ENCODE results near the gene BCL6. TPM values are rescaled to one million over a fixed set of nuclear protein-coding genes. Genes with fewer than 3 reads are reported as not detected.

The BCL6 gene
- total and polyA plus RNA-seq, 12 donors = 27.9 to 154 (median 47.6) TPM

- Histone ChIP-seq H3K9me3 (no peaks in the 10 kb centered on the region), H3K4me3 (no peak overlapping the region), H3K36me3 (no peaks in the 10 kb centered on the region), H3K27ac (no peak overlapping the region), H3K27me3 (no peaks in the 10 kb centered on the region), H3K4me1 (peaks cover 0 to 35% (median 1%) of the 10 kb centered on the region in 9 donors)
- no peak for TF ChIP-seq CTCF (IDR thresholded peaks at IDR 0.05)
- ATAC-seq = no peak
- DNase-seq = no peak
- WGBS, 2 donors = 68 to 75% methylated on average over 2 of the region's 2 CpGs
- intact Hi-C loops (cut with DNase I) = loop anchor here in 1 of 10 donors (10.0 kb wide), 1 partner anchor 134 kb away; no protein-coding TSS in a partner anchor
These were observed 35.7 kb upstream of the BCL6 start for GRCh38 chr3:187781001-187781400.

GRCh38 chr3:187778726-187779125 lies 33.5 kb upstream of the BCL6 start:
- no peaks in the 10 kb centered on the region for H3K36me3 ChIP-seq
- no peaks in the 10 kb centered on the region for H3K9me3 ChIP-seq
- intact Hi-C loops (cut with DNase I) = loop anchor here in 1 of 10 donors (10.0 kb wide), 1 partner anchor 136 kb away; no protein-coding TSS in a partner anchor
- no peak for DNase-seq
- peaks cover 0 to 58% (median 12%) of the 10 kb centered on the region in 9 donors for H3K4me1 ChIP-seq
- no peaks in the 10 kb centered on the region for H3K27me3 ChIP-seq
- no peak overlapping the region for H3K27ac ChIP-seq
- no peak overlapping the region for H3K4me3 ChIP-seq
- no peak for TF ChIP-seq CTCF (IDR thresholded peaks at IDR 0.05)
- no peak for ATAC-seq
- WGBS, 2 donors = 81 to 91% methylated on average over 2 of the region's 2 CpGs

GRCh38 chr3:187777331-187777941 lies 32.2 kb upstream of the BCL6 start:
- peaks cover 0 to 67% (median 10%) of the 10 kb centered on the region in 9 donors for H3K4me1 ChIP-seq
- no peaks in the 10 kb centered on the region for H3K36me3 ChIP-seq
- intact Hi-C loops (cut with DNase I) = loop anchor here in 1 of 10 donors (10.0 kb wide), 1 partner anchor 137 kb away; no protein-coding TSS in a partner anchor
- ATAC-seq (peak in 5 of 8 donors; percentile 45 to 75 (median 57)), DNase-seq (no peak)
- H3K4me3 ChIP-seq = no peak overlapping the region
- no peaks in the 10 kb centered on the region for H3K27me3 ChIP-seq
- TF ChIP-seq CTCF (IDR thresholded peaks at IDR 0.05) = no peak
- H3K9me3 ChIP-seq = no peaks in the 10 kb centered on the region
- peak overlapping the region in 2 of 10 donors; percentile 14 to 88 for H3K27ac ChIP-seq
- 76 to 85% methylated on average over 6 of the region's 6 CpGs for WGBS, 2 donors

GRCh38 chr3:187775549-187775948 lies 30.3 kb upstream of the BCL6 start:
- no peak for TF ChIP-seq CTCF (IDR thresholded peaks at IDR 0.05)
- DNase-seq (no peak), ATAC-seq (peak in 2 of 8 donors; percentile 52 to 67)
- whole genome bisulfite sequencing, 2 donors = 19 to 38% methylated on average over 1 of the region's 1 CpG
- Histone ChIP-seq H3K9me3 (no peaks in the 10 kb centered on the region), H3K4me3 (no peak overlapping the region), H3K27me3 (no peaks in the 10 kb centered on the region), H3K27ac (peak overlapping the region in 2 of 10 donors; percentile 19 to 50), H3K4me1 (peaks cover 0 to 74% (median 10%) of the 10 kb centered on the region in 9 donors), H3K36me3 (no peaks in the 10 kb centered on the region)
- intact Hi-C loops (cut with DNase I) = loop anchor here in 1 of 10 donors (10.0 kb wide), 1 partner anchor 139 kb away; no protein-coding TSS in a partner anchor

All from heart right ventricle (tissue), 16 donors.